ENCODE results near the gene MBNL1.

DNA sequence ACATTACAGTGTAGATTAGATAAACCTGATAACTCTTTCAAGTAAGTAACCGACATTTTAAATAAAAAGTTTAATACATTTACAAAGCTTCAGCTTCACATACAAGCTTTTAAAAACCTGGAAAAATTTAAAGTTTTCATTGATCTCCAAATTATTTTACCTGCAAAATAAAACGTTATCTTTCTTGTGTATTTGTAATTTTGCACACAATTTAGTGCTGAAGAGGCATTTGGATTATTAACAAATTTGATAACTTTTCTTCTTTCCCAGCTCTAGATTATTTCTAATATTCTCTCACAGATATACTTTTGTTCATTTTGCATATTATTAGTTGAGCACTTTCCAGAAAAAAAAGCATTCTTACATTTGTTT lies 24.2 kb upstream of the MBNL1 start:
- TF ChIP-seq EZH2 (IDR thresholded peaks at IDR 0.05) (no peak), FOXP2 (optimal IDR thresholded peaks at IDR 0.05; ENCODE audit: control extremely low read depth, extremely low read length, insufficient read depth) (no peak)
